Lung (tissue), 12 donors: ENCODE results near the gene VTI1A. TPM values are rescaled to one million over a fixed set of nuclear protein-coding genes. Genes with fewer than 3 reads are reported as not detected.

Experiments used
- ATAC-seq: fragments of 200-7000 bp; cut with Tn5 transposase; one replicate; pipeline ENCODE4 v1.9.1; 2020; ENCODE audit warnings: moderate number of reproducible peaks; ENCODE audit not compliant: insufficient read depth, low FRiP score
- DNase-seq, 3 donors: peaks; one replicate each; pipeline ENCODE4 v3.0.0-alpha.2; 2013 to 2017
- H3K27ac ChIP-seq, 2 donors: one replicate each; pipeline ENCODE4 v1.5.1; 2013; ENCODE audit warnings: mild to moderate bottlenecking in 2 of 2, moderate library complexity in 2 of 2, control low read depth in 1 of 2, inconsistent platforms in 1 of 2, low read depth in 1 of 2, low read length in 1 of 2
- H3K27me3 ChIP-seq, 3 donors: one replicate each; pipeline ENCODE4 v1.5.1; 2013; ENCODE audit warnings: low read length in 2 of 3; ENCODE audit not compliant: control insufficient read depth in 3 of 3, insufficient read depth in 3 of 3
- H3K36me3 ChIP-seq, 4 donors: one replicate each; pipeline ENCODE4 v1.5.1; 2013; ENCODE audit warnings: low read length in 4 of 4, mild to moderate bottlenecking in 1 of 4, moderate library complexity in 1 of 4; ENCODE audit not compliant: control insufficient read depth in 4 of 4, insufficient read depth in 4 of 4
- H3K4me1 ChIP-seq, 5 donors: one replicate each; pipeline ENCODE4 v1.5.1; 2013; ENCODE audit warnings: low read length in 5 of 5, mild to moderate bottlenecking in 2 of 5, moderate library complexity in 1 of 5; ENCODE audit not compliant: control insufficient read depth in 5 of 5, insufficient read depth in 5 of 5
- H3K4me3 ChIP-seq: one replicate; pipeline ENCODE4 v1.5.1; 2013; ENCODE audit warnings: mild to moderate bottlenecking, control low read depth, moderate library complexity
- H3K9ac ChIP-seq, 2 donors: one replicate each; pipeline ENCODE4 v1.5.1; 2013; ENCODE audit warnings: low read length in 2 of 2, control low read depth in 1 of 2; ENCODE audit not compliant: insufficient read depth in 1 of 2
- H3K9me3 ChIP-seq, 4 donors: one replicate each; pipeline ENCODE4 v1.5.1; 2013; ENCODE audit warnings: low read length in 3 of 4, mild to moderate bottlenecking in 1 of 4, moderate library complexity in 1 of 4; ENCODE audit not compliant: control insufficient read depth in 4 of 4, insufficient read depth in 3 of 4
- WGBS, 2 donors: extraction: QIAGEN DNeasy Blood & Tissue Kit; methylation state at CpG; one replicate each; pipeline ENCODE4 v1.1.7; 2013; 5-methylcytosine and 5-hydroxymethylcytosine counted together
- polyA plus RNA-seq, 2 donors: library from polyadenylated mRNA; stranded (reverse); fragments of 200-250 nt; gene quantifications; one replicate each; pipeline ENCODE4 v1.2.1, GENCODE V29; 2013
- total RNA-seq, 2 donors: library from RNA; depleted of rRNA in 1 of 2; stranded (reverse); fragments of >200 nt in 1 of 2; gene quantifications; one replicate each; pipeline ENCODE4 v1.2.1, GENCODE V29; 2014 to 2021
- TF ChIP-seq, protein P1 (sequence below): IDR thresholded peaks from 2 replicates; pipeline ENCODE4 v1.5.1; 2012; ENCODE audit warnings: mild to moderate bottlenecking; ENCODE audit errors: control extremely low read depth, extremely low read depth
- donor health status: control.
- donor health status: control.
- donor health status: Bipolar disorder and iron deficiency.
- donor health status: healthy.
- donor health status: DM: yes; HTN: yes; CAD: no.

VTI1A gene
- total and polyA plus RNA-seq, 4 donors = 9.2 to 48.2 (median 28.4) TPM

DNA sequence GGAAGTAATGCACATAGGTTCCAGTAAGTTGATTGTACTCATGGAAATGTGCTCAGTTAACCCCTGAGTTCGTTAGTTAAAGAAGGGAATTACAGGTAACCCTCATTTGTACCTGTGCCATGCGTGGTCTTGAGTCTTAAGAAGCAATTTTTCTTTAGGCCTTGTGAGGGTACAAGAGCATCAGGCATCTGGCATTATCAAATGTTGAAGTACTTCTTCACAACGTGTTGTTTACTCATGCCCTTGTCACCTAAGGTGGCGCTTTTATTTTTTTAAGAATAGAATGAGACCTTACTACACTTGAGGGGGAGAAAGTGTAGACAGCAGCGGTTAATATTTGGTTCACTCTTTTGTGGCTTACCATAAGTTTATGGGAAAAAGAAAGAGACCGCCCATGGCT lies 167.1 kb downstream of the VTI1A start:
- Histone ChIP-seq H3K27ac (no peak overlapping the region), H3K9ac (no peak overlapping the region), H3K4me3 (no peak overlapping the region), H3K36me3 (no peaks in the 10 kb centered on the region), H3K4me1 (peaks cover 0 to 6% (median 4%) of the 10 kb centered on the region in 5 donors), H3K27me3 (no peaks in the 10 kb centered on the region), H3K9me3 (peaks cover 0 to 10% (median under 1%) of the 10 kb centered on the region in 4 donors)
- DNase-seq (no peak), ATAC-seq (no peak)
- TF ChIP-seq, protein P1, sequence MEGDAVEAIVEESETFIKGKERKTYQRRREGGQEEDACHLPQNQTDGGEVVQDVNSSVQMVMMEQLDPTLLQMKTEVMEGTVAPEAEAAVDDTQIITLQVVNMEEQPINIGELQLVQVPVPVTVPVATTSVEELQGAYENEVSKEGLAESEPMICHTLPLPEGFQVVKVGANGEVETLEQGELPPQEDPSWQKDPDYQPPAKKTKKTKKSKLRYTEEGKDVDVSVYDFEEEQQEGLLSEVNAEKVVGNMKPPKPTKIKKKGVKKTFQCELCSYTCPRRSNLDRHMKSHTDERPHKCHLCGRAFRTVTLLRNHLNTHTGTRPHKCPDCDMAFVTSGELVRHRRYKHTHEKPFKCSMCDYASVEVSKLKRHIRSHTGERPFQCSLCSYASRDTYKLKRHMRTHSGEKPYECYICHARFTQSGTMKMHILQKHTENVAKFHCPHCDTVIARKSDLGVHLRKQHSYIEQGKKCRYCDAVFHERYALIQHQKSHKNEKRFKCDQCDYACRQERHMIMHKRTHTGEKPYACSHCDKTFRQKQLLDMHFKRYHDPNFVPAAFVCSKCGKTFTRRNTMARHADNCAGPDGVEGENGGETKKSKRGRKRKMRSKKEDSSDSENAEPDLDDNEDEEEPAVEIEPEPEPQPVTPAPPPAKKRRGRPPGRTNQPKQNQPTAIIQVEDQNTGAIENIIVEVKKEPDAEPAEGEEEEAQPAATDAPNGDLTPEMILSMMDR = no peak
- 78 to 89% methylated on average over 6 of the region's 6 CpGs for WGBS, 2 donors

DNA sequence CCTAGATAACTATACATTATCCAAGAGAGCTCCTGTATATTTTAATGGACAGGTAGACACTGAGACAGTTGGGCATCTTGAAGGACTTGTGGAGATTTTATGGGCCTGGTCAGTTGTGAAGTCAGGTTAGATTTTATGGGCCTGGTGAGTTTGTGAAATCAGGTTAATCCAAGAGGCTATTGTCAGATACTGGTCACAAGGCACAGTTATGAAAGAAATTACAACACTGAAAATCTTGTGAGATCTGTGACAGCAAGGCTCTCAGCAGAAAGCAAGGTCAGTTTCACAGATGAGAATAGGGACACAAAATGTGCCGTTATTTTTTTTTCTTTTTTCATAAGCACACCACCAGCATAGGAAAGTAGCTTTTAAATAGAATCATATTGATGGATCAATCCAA lies 167.6 kb downstream of the VTI1A start:
- 89 to 97% methylated on average over 1 of the region's 1 CpG for WGBS, 2 donors
- no peak for DNase-seq
- ATAC-seq = no peak
- Histone ChIP-seq H3K9me3 (peaks cover 0 to 10% (median under 1%) of the 10 kb centered on the region in 4 donors), H3K9ac (no peak overlapping the region), H3K4me1 (peaks cover 0 to 9% (median 8%) of the 10 kb centered on the region in 5 donors), H3K36me3 (no peaks in the 10 kb centered on the region), H3K27me3 (no peaks in the 10 kb centered on the region), H3K27ac (no peak overlapping the region), H3K4me3 (no peak overlapping the region)
- TF ChIP-seq, protein P1 = no peak

DNA sequence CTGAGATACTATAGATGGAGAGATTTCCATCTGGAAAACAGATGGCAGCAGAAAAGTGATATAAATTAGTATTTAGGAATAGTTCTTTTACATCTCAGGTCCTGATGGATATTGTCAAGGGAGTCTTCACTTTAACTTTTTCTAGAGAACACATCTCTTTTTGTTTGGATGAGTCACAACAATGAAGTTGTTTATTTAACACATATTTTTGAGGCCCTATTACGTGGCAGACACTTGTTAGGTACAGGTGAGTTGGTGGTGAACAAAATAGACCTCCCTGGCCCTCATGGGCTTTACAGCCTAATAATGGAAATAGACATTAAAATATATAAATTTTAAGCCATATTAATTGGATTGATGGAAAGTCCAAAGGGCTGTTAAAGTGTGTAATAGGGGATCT lies 168.3 kb downstream of the VTI1A start:
- no peak for DNase-seq
- Histone ChIP-seq H3K4me1 (peaks cover 0 to 16% (median 11%) of the 10 kb centered on the region in 5 donors), H3K9ac (no peak overlapping the region), H3K36me3 (no peaks in the 10 kb centered on the region), H3K9me3 (peaks cover 0 to 10% (median under 1%) of the 10 kb centered on the region in 4 donors), H3K4me3 (no peak overlapping the region), H3K27me3 (no peaks in the 10 kb centered on the region), H3K27ac (no peak overlapping the region)
- TF ChIP-seq, protein P1 = no peak
- no peak for ATAC-seq
- 85 to 100% methylated on average over 1 of the region's 1 CpG for whole genome bisulfite sequencing, 2 donors

DNA sequence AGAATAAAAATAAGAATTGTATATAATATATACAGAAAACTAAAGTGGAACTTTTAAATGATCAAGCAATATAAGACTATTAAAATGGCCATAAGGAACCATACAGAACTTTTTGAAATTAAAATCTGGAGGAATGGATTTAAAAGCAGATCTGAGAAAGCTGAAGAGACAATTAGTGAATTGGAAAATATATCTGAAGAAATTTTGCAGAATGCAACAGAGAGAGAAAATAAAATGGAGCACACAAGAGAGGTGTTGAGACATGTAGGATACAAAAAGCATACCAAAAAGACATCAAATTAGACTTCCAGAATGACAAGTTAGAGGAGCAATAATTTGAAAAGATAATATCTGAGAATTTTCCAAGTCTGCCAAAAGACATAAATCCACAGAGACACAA lies 169.6 kb downstream of the VTI1A start:
- Histone ChIP-seq H3K4me3 (no peak overlapping the region), H3K27ac (no peak overlapping the region), H3K27me3 (no peaks in the 10 kb centered on the region), H3K9ac (no peak overlapping the region), H3K36me3 (no peaks in the 10 kb centered on the region), H3K9me3 (peaks cover 0 to 10% (median under 1%) of the 10 kb centered on the region in 4 donors), H3K4me1 (peaks cover 0 to 17% (median 11%) of the 10 kb centered on the region in 5 donors)
- ATAC-seq (no peak), DNase-seq (no peak)
- TF ChIP-seq, protein P1 = no peak
